Measurements from ENCODE around the gene TPRG1L. TPM values are rescaled to one million over a fixed set of nuclear protein-coding genes. Genes with fewer than 3 reads are reported as not detected.

Gene TPRG1L
- total and polyA plus RNA-seq, 10 of the 15 experiments (the other 5 are each of a cell fraction or from before 2014, with no cell fraction given), result 1.5 to 16.5 (median 8.0) TPM

DNA sequence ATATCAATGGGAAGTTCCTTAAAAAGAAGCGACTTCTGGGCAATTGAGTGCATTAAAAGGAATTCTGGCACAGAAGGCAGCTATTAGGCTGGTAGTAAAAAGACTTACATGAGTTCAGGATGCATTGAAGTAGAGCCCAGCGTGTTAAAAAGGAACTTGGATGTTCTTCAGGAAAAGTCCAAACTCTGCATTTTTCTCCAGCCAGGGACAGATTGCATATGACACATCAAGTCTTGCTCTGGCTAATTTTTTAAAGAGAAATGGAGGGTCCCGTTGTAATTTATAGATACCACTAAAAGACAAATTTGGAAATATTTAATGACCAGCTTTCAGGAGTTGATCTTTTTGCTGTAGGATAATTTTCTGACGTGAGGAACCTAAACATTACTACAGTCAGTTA is 1.2 kb downstream of the TPRG1L start:
- no peak for DNase-seq (ENCODE audit: low read depth, low spot score)
- H3K4me2 ChIP-seq (ENCODE audit: control insufficient read depth, insufficient read depth), result peak overlapping the region; percentile 92
- H3K27me3 ChIP-seq (replicated peaks in 1 of 2; ENCODE audit: control insufficient read depth in 2 of 2, insufficient read depth in 2 of 2, low read length in 1 of 2), result no peaks in the 10 kb centered on the region
- no peak for FAIRE-seq
- ChIA-PET SMC1A (ENCODE audit: uncharacterized antibody, unreplicated experiment) (interaction anchor here (0.9 to 2.1 kb wide), 4 partner anchors 22 to 99 kb away, joined by 3 to 7 read pairs (median 5); no protein-coding TSS in a partner anchor), RAD21 (ENCODE audit: unreplicated experiment) (interaction anchor here (0.7 to 1.3 kb wide), 3 partner anchors 23 to 48 kb away, joined by 4 read pairs; no protein-coding TSS in a partner anchor), POLR2A (interaction anchor here (0.6 to 0.7 kb wide), 2 partner anchors 73 to 641 kb away, joined by 3 read pairs; no protein-coding TSS in a partner anchor), CTCF (interaction anchor here (0.6 to 2.0 kb wide), 5 partner anchors 10 to 326 kb away, joined by 3 to 17 read pairs (median 5); partner anchors contain the start of gene WRAP73)
- no peak for ATAC-seq
- no TSS peak for BruUV-seq (replicated peaks)
- H3K4me1 ChIP-seq (ENCODE audit: control insufficient read depth, insufficient read depth, low read length), result peaks cover 5% of the 10 kb centered on the region; the same call in 1 of the 2 replicates
- H3K36me3 ChIP-seq (ENCODE audit: control insufficient read depth in 2 of 2, insufficient read depth in 2 of 2, low read length in 1 of 2), result peaks cover 3 to 9% of the 10 kb centered on the region in 2 experiments; a peak in 3 of 4 replicates
- no peaks in the 10 kb centered on the region for H4K20me1 ChIP-seq (ENCODE audit: control insufficient read depth, insufficient read depth)
- no peak overlapping the region for H2AFZ ChIP-seq (ENCODE audit: control insufficient read depth, low read depth, low read length)
- in situ Hi-C loops (cut with MboI) (loop anchor here (10.0 kb wide), 1 partner anchor 141 kb away; no protein-coding TSS in a partner anchor), intact Hi-C loops (cut with micrococcal nuclease; ENCODE audit: unreplicated experiment) (no loop called here)
- no peaks in the 10 kb centered on the region for H3K9me3 ChIP-seq (replicated peaks; ENCODE audit: control insufficient read depth, insufficient read depth, low read length)
- no peak overlapping the region for H3K27ac ChIP-seq (ENCODE audit: control insufficient read depth, insufficient read depth)
- TF ChIP-seq BMI1 (IDR thresholded peaks at IDR 0.05; ENCODE audit: borderline replicate concordance) (no peak), RFX5 (IDR thresholded peaks at IDR 0.05; ENCODE audit: low read depth, low read length) (no peak), GABPA (IDR thresholded peaks at IDR 0.05; ENCODE audit: low read depth) (no peak), HCFC1 (IDR thresholded peaks at IDR 0.05; ENCODE audit: low read length) (no peak)
- no peaks in the 10 kb centered on the region for H3K79me2 ChIP-seq (ENCODE audit: control insufficient read depth, insufficient read depth, low read length)
- peak overlapping the region; percentile 81 for H3K4me3 ChIP-seq
- H3K9ac ChIP-seq (ENCODE audit: control insufficient read depth, insufficient read depth, low read length), result no peak overlapping the region; the same call in 1 of the 2 replicates
- WGBS (ENCODE audit: insufficient coverage, insufficient replicate concordance, low lambda C conversion rate, missing lambda C conversion rate), result 83% methylated on average over 4 of the region's 4 CpGs

DNA sequence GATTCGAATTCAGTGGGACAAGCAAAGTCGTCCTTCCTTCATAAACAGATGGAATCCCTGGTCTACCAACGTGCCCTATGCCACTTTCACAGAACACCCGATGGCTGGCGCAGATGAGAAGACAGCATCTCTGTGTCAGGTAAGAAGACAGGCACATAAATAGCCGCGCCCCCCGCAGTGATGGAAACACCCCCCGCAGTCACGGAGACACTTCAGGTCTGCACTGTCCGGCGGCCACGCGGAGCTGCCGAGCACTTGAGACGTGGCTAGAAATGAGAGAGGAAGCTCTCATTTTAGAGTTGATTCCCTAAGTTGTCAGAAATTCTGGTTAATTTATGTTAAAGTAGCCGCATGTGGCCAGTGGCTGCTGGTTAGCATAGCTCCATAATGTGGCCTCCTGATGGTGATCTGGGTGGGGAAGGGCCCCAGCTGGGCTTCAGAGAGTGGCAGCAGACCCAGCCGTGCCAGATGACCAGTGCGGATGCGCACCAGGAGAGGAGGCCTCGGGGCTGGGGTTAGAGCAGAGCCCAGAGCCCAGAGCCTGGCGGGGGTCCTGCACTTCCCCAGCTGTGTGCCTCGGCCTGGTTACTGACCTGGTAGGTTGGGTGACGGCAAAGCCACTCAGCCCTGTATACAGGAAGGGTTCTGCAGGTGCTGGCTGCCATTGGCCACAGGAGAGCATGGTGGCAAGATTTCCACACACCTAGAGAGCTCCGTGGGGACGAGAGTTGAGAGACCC is 2.9 kb downstream of the TPRG1L start:
- no peak overlapping the region for H2AFZ ChIP-seq (ENCODE audit: control insufficient read depth, low read depth, low read length)
- in situ Hi-C loops (cut with MboI) (loop anchor here (10.0 kb wide), 1 partner anchor 143 kb away; no protein-coding TSS in a partner anchor), intact Hi-C loops (cut with micrococcal nuclease; ENCODE audit: unreplicated experiment) (no loop called here)
- 92% methylated on average over 23 of the region's 26 CpGs for whole genome bisulfite sequencing (ENCODE audit: insufficient coverage, insufficient replicate concordance, low lambda C conversion rate, missing lambda C conversion rate)
- H3K4me3 ChIP-seq, result no peak overlapping the region
- DNase-seq (ENCODE audit: low read depth, low spot score) (no peak), FAIRE-seq (no peak), ATAC-seq (no peak)
- no peaks in the 10 kb centered on the region for H3K27me3 ChIP-seq (replicated peaks in 1 of 2; ENCODE audit: control insufficient read depth in 2 of 2, insufficient read depth in 2 of 2, low read length in 1 of 2)
- H3K36me3 ChIP-seq (ENCODE audit: control insufficient read depth in 2 of 2, insufficient read depth in 2 of 2, low read length in 1 of 2), result peaks cover 7 to 13% of the 10 kb centered on the region in 2 experiments
- no peaks in the 10 kb centered on the region for H3K9me3 ChIP-seq (replicated peaks; ENCODE audit: control insufficient read depth, insufficient read depth, low read length)
- no peak overlapping the region for H3K9ac ChIP-seq (ENCODE audit: control insufficient read depth, insufficient read depth, low read length)
- SMC1A ChIA-PET (ENCODE audit: uncharacterized antibody, unreplicated experiment), result interaction anchor here (0.7 to 2.1 kb wide), 3 partner anchors 11 to 97 kb away, joined by 3 to 7 read pairs (median 3); no protein-coding TSS in a partner anchor
- CTCF ChIA-PET, result interaction anchor here (1.1 to 2.9 kb wide), 4 partner anchors 8 to 63 kb away, joined by 3 to 15 read pairs (median 8); no protein-coding TSS in a partner anchor
- TF ChIP-seq POLR2AphosphoS2 (IDR thresholded peaks at IDR 0.05; ENCODE audit: low read depth, low read length) (no peak), JUNB (IDR thresholded peaks at IDR 0.05) (no peak), NFXL1 (IDR thresholded peaks at IDR 0.05; ENCODE audit: borderline replicate concordance) (no peak), ZNF207 (IDR thresholded peaks at IDR 0.05; ENCODE audit: borderline replicate concordance) (no peak), MYB (IDR thresholded peaks at IDR 0.05; ENCODE audit: borderline replicate concordance, low read depth, low read length) (no peak), ZBED1 (IDR thresholded peaks at IDR 0.05; ENCODE audit: borderline replicate concordance) (no peak), PAX8 (IDR thresholded peaks at IDR 0.05) (no peak), CREM (IDR thresholded peaks at IDR 0.05; ENCODE audit: low read depth) (no peak), DPF2 (IDR thresholded peaks at IDR 0.05) (no peak)
- H3K27ac ChIP-seq (ENCODE audit: control insufficient read depth, insufficient read depth), result no peak overlapping the region
- no peak overlapping the region for H3K4me2 ChIP-seq (ENCODE audit: control insufficient read depth, insufficient read depth)
- no peaks in the 10 kb centered on the region for H4K20me1 ChIP-seq (ENCODE audit: control insufficient read depth, insufficient read depth)
- RAD21 ChIA-PET (ENCODE audit: unreplicated experiment), result no interaction called here
- no peaks in the 10 kb centered on the region for H3K79me2 ChIP-seq (ENCODE audit: control insufficient read depth, insufficient read depth, low read length)
- BruUV-seq (replicated peaks), result no TSS peak
- POLR2A ChIA-PET, result interaction anchor here (1.1 kb wide), 1 partner anchor 25 kb away, joined by 3 read pairs; no protein-coding TSS in a partner anchor
- peaks cover 5% of the 10 kb centered on the region; the same call in 1 of the 2 replicates for H3K4me1 ChIP-seq (ENCODE audit: control insufficient read depth, insufficient read depth, low read length)

Data from GM12878 (cell line).